Measurements from ENCODE around the gene NLRP2B.
"Not testable (repeated sequence)": the region's sequence is repeated elsewhere in the genome, so short reads cannot be mapped to it uniquely, and the experiment has no call there.

NLRP2B gene

DNA sequence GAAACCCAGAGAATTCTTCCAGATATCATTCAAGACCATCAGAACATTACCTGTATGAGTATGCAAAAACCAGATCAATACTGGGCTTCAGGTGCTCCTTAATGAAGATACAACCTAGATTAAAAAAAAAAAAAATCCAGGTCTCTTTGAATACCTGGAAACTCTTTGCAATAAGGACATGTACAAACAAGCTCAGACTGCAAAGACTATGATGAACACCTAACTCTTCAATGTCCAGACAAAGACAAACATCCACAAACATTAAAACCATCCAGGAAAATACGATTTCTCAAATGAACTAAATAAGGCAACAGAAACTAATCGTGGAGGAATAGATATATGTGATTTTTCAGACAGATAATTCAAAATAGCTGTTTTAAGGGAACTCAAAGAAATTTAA is 38.7 kb downstream of the NLRP2B start:
- no peak for DNase-seq (ENCODE audit: low read depth)
- H3K4me3 ChIP-seq (ENCODE audit: low read depth, low read length) = no peak overlapping the region
- TF ChIP-seq, protein P1, sequence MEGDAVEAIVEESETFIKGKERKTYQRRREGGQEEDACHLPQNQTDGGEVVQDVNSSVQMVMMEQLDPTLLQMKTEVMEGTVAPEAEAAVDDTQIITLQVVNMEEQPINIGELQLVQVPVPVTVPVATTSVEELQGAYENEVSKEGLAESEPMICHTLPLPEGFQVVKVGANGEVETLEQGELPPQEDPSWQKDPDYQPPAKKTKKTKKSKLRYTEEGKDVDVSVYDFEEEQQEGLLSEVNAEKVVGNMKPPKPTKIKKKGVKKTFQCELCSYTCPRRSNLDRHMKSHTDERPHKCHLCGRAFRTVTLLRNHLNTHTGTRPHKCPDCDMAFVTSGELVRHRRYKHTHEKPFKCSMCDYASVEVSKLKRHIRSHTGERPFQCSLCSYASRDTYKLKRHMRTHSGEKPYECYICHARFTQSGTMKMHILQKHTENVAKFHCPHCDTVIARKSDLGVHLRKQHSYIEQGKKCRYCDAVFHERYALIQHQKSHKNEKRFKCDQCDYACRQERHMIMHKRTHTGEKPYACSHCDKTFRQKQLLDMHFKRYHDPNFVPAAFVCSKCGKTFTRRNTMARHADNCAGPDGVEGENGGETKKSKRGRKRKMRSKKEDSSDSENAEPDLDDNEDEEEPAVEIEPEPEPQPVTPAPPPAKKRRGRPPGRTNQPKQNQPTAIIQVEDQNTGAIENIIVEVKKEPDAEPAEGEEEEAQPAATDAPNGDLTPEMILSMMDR (conservative IDR thresholded peaks at IDR 0.05; ENCODE audit: low read depth, low read length) = no peak

DNA sequence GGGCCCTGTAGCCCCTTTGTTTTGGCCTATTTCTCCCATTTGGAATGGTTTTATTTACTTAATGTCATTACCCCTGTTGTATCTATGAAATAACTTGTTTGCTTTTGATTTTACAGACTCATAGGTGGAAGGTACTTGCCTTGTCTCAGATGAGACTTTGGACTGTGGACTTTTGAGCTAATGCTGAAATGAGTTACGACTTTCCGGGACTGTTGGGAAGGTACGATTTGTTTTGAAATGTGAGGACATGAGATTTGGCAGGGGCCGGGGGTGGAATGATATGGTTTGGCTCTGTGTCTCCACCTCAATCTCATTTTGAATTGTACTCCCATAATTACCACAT is 39.4 kb downstream of the NLRP2B start:
- no peak for DNase-seq (ENCODE audit: low read depth)
- TF ChIP-seq, protein P1 (conservative IDR thresholded peaks at IDR 0.05; ENCODE audit: low read depth, low read length) = no peak
- H3K4me3 ChIP-seq (ENCODE audit: low read depth, low read length) = no peak overlapping the region

DNA sequence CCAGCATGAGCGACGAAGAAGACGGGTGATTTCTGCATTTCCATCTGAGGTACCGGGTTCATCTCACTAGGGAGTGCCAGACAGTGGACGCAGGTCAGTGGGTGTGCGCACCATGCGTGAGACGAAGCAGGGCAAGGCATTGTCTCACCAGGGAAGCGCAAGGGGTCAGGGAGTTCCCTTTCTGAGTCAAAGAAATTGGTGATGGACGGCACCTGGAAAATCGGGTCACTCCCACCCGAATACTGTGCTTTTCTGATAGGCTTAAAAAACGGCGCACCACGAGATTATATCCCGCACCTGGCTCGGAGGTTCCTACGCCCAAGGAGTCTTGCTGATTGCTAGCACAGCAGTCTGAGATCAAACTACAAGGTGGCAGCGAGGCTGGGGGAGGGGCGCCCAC is 50.6 kb downstream of the NLRP2B start:
- not testable (repeated sequence) for DNase-seq (ENCODE audit: low read depth); H3K4me3 ChIP-seq (ENCODE audit: low read depth, low read length)

Measured in choroid plexus epithelial cell (primary cell).